Stomach (tissue), 4 donors: Measurements from ENCODE around the gene MRPL43.

Source experiments
- CTCF ChIP-seq, 7 experiments: fragments of 450-650 bp in 4 of 7; fragments of 200-600 bp in 3 of 7; sonication (generic) in 3 of 7; IDR thresholded peaks; one replicate each; pipeline ENCODE4 v1.5.1; 2016 to 2019; ENCODE audit warnings: antibody characterized with exemption in 7 of 7, control low read depth in 2 of 7, mild to moderate bottlenecking in 1 of 7
- POLR2A ChIP-seq, 4 donors: fragments of 450-650 bp; IDR thresholded peaks; one replicate each; pipeline ENCODE4 v1.6.1; 2016; ENCODE audit warnings: antibody characterized with exemption in 4 of 4, control low read depth in 2 of 4, mild to moderate bottlenecking in 1 of 4, moderate library complexity in 1 of 4

- no peak for TF ChIP-seq CTCF (IDR thresholded peaks at IDR 0.05)
- no peak for TF ChIP-seq POLR2A (IDR thresholded peaks at IDR 0.05)
These were observed 14.3 kb upstream of the MRPL43 start for GRCh38 chr10:101001659-101002035.
